Endothelial cell (in vitro differentiated cells): Measurements from ENCODE around the gene PRSS1. TPM values are rescaled to one million over a fixed set of nuclear protein-coding genes. Genes with fewer than 3 reads are reported as not detected.
"Not testable (repeated sequence)": the region's sequence is repeated elsewhere in the genome, so short reads cannot be mapped to it uniquely, and the experiment has no call there.

Experiments
- DNase-seq: peaks from one replicate; pipeline ENCODE4 v3.0.0; 2021; ENCODE audit warnings: low spot score
- H3K27ac Mint-ChIP-seq: one replicate; pipeline ENCODE4 v1.8.0; 2021; ENCODE audit warnings: mixed read lengths, inconsistent platforms; ENCODE audit not compliant: unreplicated experiment
- H3K27me3 Mint-ChIP-seq: one replicate; pipeline ENCODE4 v1.8.0; 2021; ENCODE audit warnings: mild to moderate bottlenecking, moderate library complexity, mixed read lengths, inconsistent platforms; ENCODE audit not compliant: unreplicated experiment
- H3K36me3 Mint-ChIP-seq: one replicate; pipeline ENCODE4 v1.8.0; 2021; ENCODE audit warnings: mild to moderate bottlenecking, low read depth, mixed read lengths, inconsistent platforms; ENCODE audit not compliant: unreplicated experiment
- H3K4me1 Mint-ChIP-seq: one replicate; pipeline ENCODE4 v1.8.0; 2021; ENCODE audit warnings: mild to moderate bottlenecking, mixed read lengths, inconsistent platforms; ENCODE audit not compliant: unreplicated experiment
- H3K4me3 Mint-ChIP-seq: one replicate; pipeline ENCODE4 v1.8.0; 2021; ENCODE audit warnings: mild to moderate bottlenecking, mixed read lengths, inconsistent platforms; ENCODE audit not compliant: unreplicated experiment
- H3K9me3 Mint-ChIP-seq: one replicate; pipeline ENCODE4 v1.8.0; 2021; ENCODE audit warnings: mixed read lengths, inconsistent platforms; ENCODE audit not compliant: unreplicated experiment
- CTCF ChIP-seq: fragments of 200-600 bp; sonication (generic); IDR thresholded peaks from one replicate; pipeline ENCODE4 v1.5.0; 2021; ENCODE audit warnings: antibody characterized with exemption; ENCODE audit not compliant: unreplicated experiment
- total RNA-seq: library from RNA; stranded (reverse); fragmentation: NEBNext Ultra II Directional; extraction: Animal tissue kit (Norgen Biotek cat#: 25700); gene quantifications from one replicate; pipeline ENCODE4 v1.2.1, GENCODE V29; 2021; ENCODE audit not compliant: unreplicated experiment

Gene PRSS1
- total RNA-seq, 1 donor from 2014 or later: 0.82 TPM

GRCh38 chr7:142739923-142740492, 9.3 kb upstream of the PRSS1 start:
- Mint-ChIP-seq H3K9me3 (no peaks in the 10 kb centered on the region), H3K4me1 (no peaks in the 10 kb centered on the region), H3K27ac (no peak overlapping the region), H3K27me3 (no peaks in the 10 kb centered on the region), H3K36me3 (no peaks in the 10 kb centered on the region), H3K4me3 (no peak overlapping the region)
- DNase-seq: no peak
- no peak for TF ChIP-seq CTCF

GRCh38 chr7:142740786-142741185, 8.5 kb upstream of the PRSS1 start:
- Mint-ChIP-seq H3K4me1 (no peaks in the 10 kb centered on the region), H3K9me3 (no peaks in the 10 kb centered on the region), H3K27ac (no peak overlapping the region), H3K4me3 (no peak overlapping the region), H3K27me3 (no peaks in the 10 kb centered on the region), H3K36me3 (no peaks in the 10 kb centered on the region)
- no peak for TF ChIP-seq CTCF
- no peak for DNase-seq

- not testable (repeated sequence) for H3K4me1 Mint-ChIP-seq, H3K36me3 Mint-ChIP-seq, H3K27ac Mint-ChIP-seq
Observed at GRCh38 chr7:142741932-142742331, 7.3 kb upstream of the PRSS1 start.

GRCh38 chr7:142745091-142745635, 4.1 kb upstream of the PRSS1 start:
- H3K36me3 Mint-ChIP-seq: no peaks in the 10 kb centered on the region
- no peaks in the 10 kb centered on the region for H3K9me3 Mint-ChIP-seq
- no peak for TF ChIP-seq CTCF
- H3K4me3 Mint-ChIP-seq: no peak overlapping the region
- H3K27me3 Mint-ChIP-seq: peaks cover 4% of the 10 kb centered on the region
- no peak for DNase-seq
- peaks cover 10% of the 10 kb centered on the region for H3K4me1 Mint-ChIP-seq
- H3K27ac Mint-ChIP-seq: no peak overlapping the region

More at GRCh38 chr7:142741932-142742331, 7.3 kb upstream of the PRSS1 start:
- H3K9me3 Mint-ChIP-seq, DNase-seq, H3K27me3 Mint-ChIP-seq, H3K4me3 Mint-ChIP-seq: not testable (repeated sequence)

GRCh38 chr7:142745745-142746144, 3.5 kb upstream of the PRSS1 start:
- Mint-ChIP-seq H3K9me3 (no peaks in the 10 kb centered on the region), H3K27ac (no peak overlapping the region), H3K27me3 (peaks cover 4% of the 10 kb centered on the region), H3K4me1 (peaks cover 10% of the 10 kb centered on the region), H3K36me3 (no peaks in the 10 kb centered on the region), H3K4me3 (no peak overlapping the region)
- no peak for DNase-seq
- TF ChIP-seq CTCF: no peak
